K562 (cell line): ENCODE results near the gene SPRY4. TPM values are rescaled to one million over a fixed set of nuclear protein-coding genes. Genes with fewer than 3 reads are reported as not detected.

Experiments used
- BCOR ChIP-seq: fragments of 450-650 bp; IDR thresholded peaks from 2 replicates; pipeline ENCODE4 v1.6.1; 2016
- BRCA1 ChIP-seq, 2 experiments: fragments of 450-650 bp in 1 of 2; sonication (generic) in 1 of 2; formaldehyde crosslinking in 1 of 2; IDR thresholded peaks; 2 replicates each; pipeline versions ENCODE4 v1.5.0 to v1.6.1; 2017 to 2020; ENCODE audit warnings: mild to moderate bottlenecking in 1 of 2, missing genetic modification reagents in 1 of 2
- CBFA2T3 ChIP-seq: fragments of 450-650 bp; IDR thresholded peaks from 2 replicates; pipeline ENCODE4 v1.6.1; 2017
- CC2D1A ChIP-seq: fragments of 450-650 bp; IDR thresholded peaks from 2 replicates; pipeline ENCODE4 v1.6.1; 2017; ENCODE audit warnings: mild to moderate bottlenecking
- E2F1 ChIP-seq: sonication (generic); formaldehyde crosslinking; IDR thresholded peaks from 2 replicates; pipeline ENCODE4 v1.8.1; 2023; ENCODE audit warnings: mild to moderate bottlenecking, missing genetic modification reagents, moderate library complexity
- E2F6 ChIP-seq, 2 experiments: IDR thresholded peaks; 2 replicates each; pipeline ENCODE4 v1.6.1; 2011; ENCODE audit warnings: borderline replicate concordance in 1 of 2, control low read depth in 1 of 2, low read depth in 1 of 2, low read length in 1 of 2, mild to moderate bottlenecking in 1 of 2, mixed read lengths in 1 of 2, moderate library complexity in 1 of 2; ENCODE audit not compliant: insufficient read depth in 1 of 2, insufficient read length in 1 of 2, poor library complexity in 1 of 2, severe bottlenecking in 1 of 2; ENCODE audit errors: extremely low read depth in 1 of 2
- ESRRA ChIP-seq: fragments of 450-650 bp; IDR thresholded peaks from 2 replicates; pipeline ENCODE4 v1.6.1; 2014; ENCODE audit warnings: low read depth, mild to moderate bottlenecking, moderate library complexity, borderline replicate concordance
- HDAC2 ChIP-seq: fragments of 450-650 bp; IDR thresholded peaks from 2 replicates; pipeline ENCODE4 v1.6.1; 2016; ENCODE audit warnings: mild to moderate bottlenecking
- KDM4B ChIP-seq, 2 experiments: fragments of 450-650 bp in 1 of 2; sonication (generic) in 1 of 2; IDR thresholded peaks; 2 replicates each; pipeline ENCODE4 v1.6.1; 2016 to 2017; ENCODE audit warnings: borderline replicate concordance in 2 of 2, antibody characterized with exemption in 1 of 2, low read depth in 1 of 2, mild to moderate bottlenecking in 1 of 2
- MAFK ChIP-seq: IDR thresholded peaks from 2 replicates; pipeline ENCODE4 v1.6.1; 2011; ENCODE audit warnings: low read length, improper control_type of control experiment
- MXI1 ChIP-seq: IDR thresholded peaks from 2 replicates; pipeline ENCODE4 v1.6.1; 2011; ENCODE audit warnings: low read depth, mild to moderate bottlenecking, improper control_type of control experiment, low read length
- RFX5 ChIP-seq: IDR thresholded peaks from 2 replicates; pipeline ENCODE4 v1.6.1; 2011; ENCODE audit warnings: low read depth, mild to moderate bottlenecking, improper control_type of control experiment, low read length
- SETDB1 ChIP-seq: IDR thresholded peaks from one replicate; pipeline ENCODE4 v1.6.1; 2012; ENCODE audit warnings: low read length, control low read depth, inconsistent platforms
- SIRT6 ChIP-seq: IDR thresholded peaks from one replicate; pipeline ENCODE4 v1.6.1; 2012; ENCODE audit warnings: low read depth, mild to moderate bottlenecking, control low read depth, inconsistent platforms, low read length, moderate library complexity
- SRF ChIP-seq, 2 experiments: fragments of 250-450, 450-650 bp in 1 of 2; sonication (Bioruptor Pico) in 1 of 2; sonication (generic) in 1 of 2; formaldehyde crosslinking; IDR thresholded peaks; 2 replicates each; pipeline versions ENCODE4 v1.5.0 to v1.5.1; 2020 to 2022; ENCODE audit warnings: mild to moderate bottlenecking in 1 of 2, missing genetic modification reagents in 1 of 2
- STAT5B ChIP-seq: fragments of 250-450 bp; sonication (Bioruptor Pico); IDR thresholded peaks from 2 replicates; pipeline ENCODE4 v1.8.0; 2021; ENCODE audit warnings: mild to moderate bottlenecking, inconsistent platforms
- TAF9B ChIP-seq: fragments of 450-650 bp; IDR thresholded peaks from 2 replicates; pipeline ENCODE4 v1.6.1; 2018; ENCODE audit warnings: mild to moderate bottlenecking; ENCODE audit not compliant: partially characterized antibody
- ZNF274 ChIP-seq: IDR thresholded peaks from 2 replicates; pipeline ENCODE4 v1.6.1; 2011; ENCODE audit warnings: low read depth, mild to moderate bottlenecking, low read length, moderate library complexity, borderline replicate concordance
- ZNF3 ChIP-seq: fragments of 250-450 bp; sonication (Bioruptor Pico); IDR thresholded peaks from 2 replicates; pipeline ENCODE4 v1.5.0; 2021; ENCODE audit warnings: mild to moderate bottlenecking, moderate library complexity
- ZNF324 ChIP-seq: fragments of 250-450 bp; sonication (Bioruptor Pico); IDR thresholded peaks from 2 replicates; pipeline ENCODE4 v1.4.0; 2020; ENCODE audit warnings: mild to moderate bottlenecking
- ZNF561 ChIP-seq: fragments of 450-650 bp; formaldehyde crosslinking; conservative IDR thresholded peaks from 2 replicates; pipeline ENCODE4 v1.4.0; 2020; ENCODE audit warnings: mild to moderate bottlenecking, moderate library complexity
- ZNF592 ChIP-seq: fragments of 450-650 bp; IDR thresholded peaks from 2 replicates; pipeline ENCODE4 v1.6.1; 2017; ENCODE audit warnings: antibody characterized with exemption, mild to moderate bottlenecking
- polyA plus RNA-seq, 8 experiments: library from polyadenylated mRNA; depleted of rRNA in 4 of 8; stranded (reverse) in 5 of 8; unstranded in 3 of 8; fragments of >200 nt; fragmentation: Nextera tagmentation in 2 of 8; fragmentation: Illumina TruSeq in 1 of 8; extraction: Ambion mirVana in 2 of 8; extraction: Trizol in 1 of 8; gene quantifications; 2 replicates each; pipeline versions ENCODE4 v1.2.1 to v1.2.3, GENCODE V29; 2011 to 2014; ENCODE audit warnings: inconsistent platforms in 1 of 8, missing spikeins in 1 of 8
- total RNA-seq, 7 experiments: library from RNA; depleted of rRNA in 6 of 7; stranded (reverse); fragments of >200 nt in 6 of 7; fragmentation: Illumina TruSeq in 2 of 7; extraction: Trizol in 2 of 7; gene quantifications; 2 replicates each; pipeline versions ENCODE4 v1.2.1 to v1.2.3, GENCODE V29; 2011 to 2021; ENCODE audit warnings: low replicate concordance in 1 of 7

Gene SPRY4
- total and polyA plus RNA-seq, 9 of the 15 experiments (the other 6 are each of a cell fraction or from before 2014, with no cell fraction given) = 2.6 to 24.2 (median 9.5) TPM

- TF ChIP-seq CC2D1A = no peak
- no peak for TF ChIP-seq RFX5
- TF ChIP-seq KDM4B (IDR thresholded peaks at IDR 0.05; ENCODE audit: borderline replicate concordance in 2 of 2, low read depth in 1 of 2) = no peak
- TF ChIP-seq ZNF324 (CRISPR knock-in tag) = no peak
- no peak for TF ChIP-seq BRCA1 (IDR thresholded peaks at IDR 0.05)
- TF ChIP-seq BRCA1 (CRISPR knock-in tag; IDR thresholded peaks at IDR 0.05) = no peak
- no peak for TF ChIP-seq E2F6 (IDR thresholded peaks at IDR 0.05; ENCODE audit: borderline replicate concordance in 1 of 2, extremely low read depth in 1 of 2, insufficient read depth in 1 of 2, insufficient read length in 1 of 2, low read depth in 1 of 2, low read length in 1 of 2, poor library complexity in 1 of 2, severe bottlenecking in 1 of 2)
- no peak for TF ChIP-seq ZNF592
- no peak for TF ChIP-seq SRF (CRISPR knock-in tag; IDR thresholded peaks at IDR 0.05)
- TF ChIP-seq ZNF3 = no peak
- no peak for TF ChIP-seq MAFK
- no peak for TF ChIP-seq HDAC2
- TF ChIP-seq TAF9B = no peak
- no peak for TF ChIP-seq STAT5B (CRISPR knock-in tag)
- peak; percentile 68; the same call in 1 of the 2 replicates for TF ChIP-seq BCOR
- TF ChIP-seq MXI1 = no peak
- no peak for TF ChIP-seq ESRRA
- TF ChIP-seq CBFA2T3 = peak; percentile 40
- no peak for TF ChIP-seq SETDB1
- no peak for TF ChIP-seq ZNF561 (CRISPR knock-in tag)
- TF ChIP-seq E2F1 = no peak
- TF ChIP-seq ZNF274 = no peak
- TF ChIP-seq SIRT6 = no peak
Observed at GRCh38 chr5:142289708-142290576, 34.9 kb downstream of the SPRY4 start (continued).
